Measurements from ENCODE around the gene PID1. TPM values are rescaled to one million over a fixed set of nuclear protein-coding genes. Genes with fewer than 3 reads are reported as not detected.

PID1 gene
- total and polyA plus RNA-seq, 2 donors (not counting 1 experiment from before 2014, with no cell fraction given) = 0.10 TPM; not detected in 1

- no peaks in the 10 kb centered on the region for H3K4me1 Mint-ChIP-seq
- no peaks in the 10 kb centered on the region for H3K27me3 Mint-ChIP-seq
- intact Hi-C loops (cut with micrococcal nuclease) = no loop called here
- no peak overlapping the region for H2AFZ ChIP-seq (ENCODE audit: insufficient read depth, low read depth, low read length, poor library complexity, severe bottlenecking)
- H3K4me2 ChIP-seq (replicated peaks; ENCODE audit: low read depth, low read length, poor library complexity, severe bottlenecking) = no peak overlapping the region
- H3K27ac ChIP-seq (ENCODE audit: low read length in 2 of 2) = no peak overlapping the region
- H3K9ac ChIP-seq (ENCODE audit: low read length) = no peak overlapping the region
- H3K9me3 ChIP-seq (ENCODE audit: control extremely low read depth in 1 of 3, control insufficient read depth in 2 of 3, insufficient read depth in 1 of 3, low read length in 2 of 3) = no peaks in the 10 kb centered on the region
- POLR2A ChIA-PET = no interaction called here
- no peak overlapping the region for H3K4me3 Mint-ChIP-seq
- no peaks in the 10 kb centered on the region for H3K9me3 Mint-ChIP-seq (ENCODE audit: insufficient read depth)
- no peak overlapping the region for H3K4me3 ChIP-seq (ENCODE audit: control extremely low read depth in 1 of 5, extremely low read depth in 1 of 5, insufficient read depth in 1 of 5, low read depth in 2 of 5, low read length in 4 of 5)
- no peaks in the 10 kb centered on the region for H4K20me1 ChIP-seq (ENCODE audit: control insufficient read depth, insufficient read depth, low read length, poor library complexity, severe bottlenecking)
- no peak overlapping the region for H3K27ac Mint-ChIP-seq
- DNase-seq (no peak), ATAC-seq (ENCODE audit: low read depth) (no peak)
- no peaks in the 10 kb centered on the region for H3K36me3 ChIP-seq (replicated peaks in 1 of 2; ENCODE audit: control extremely low read depth in 1 of 2, control insufficient read depth in 1 of 2, extremely low read depth in 1 of 2, insufficient read depth in 2 of 2, low read length in 1 of 2)
- TF ChIP-seq CTCF (IDR thresholded peaks at IDR 0.05) (no peak), EZH2 (IDR thresholded peaks at IDR 0.05; ENCODE audit: borderline replicate concordance, insufficient read depth, low read depth, low read length, poor library complexity, severe bottlenecking) (no peak)
- no peaks in the 10 kb centered on the region for H3K79me2 ChIP-seq (ENCODE audit: control insufficient read depth, insufficient read depth, low read length)
- CTCF ChIA-PET = no interaction called here
- no peaks in the 10 kb centered on the region for H3K4me1 ChIP-seq (ENCODE audit: control insufficient read depth in 2 of 2, insufficient read depth in 2 of 2, low read length in 2 of 2)
- H3K27me3 ChIP-seq (replicated peaks in 1 of 4; ENCODE audit: control extremely low read depth in 1 of 4, control insufficient read depth in 3 of 4, insufficient read depth in 4 of 4, low read length in 3 of 4) = no peaks in the 10 kb centered on the region
Observed at GRCh38 chr2:229252996-229253395, 18.1 kb downstream of the PID1 start.

GRCh38 chr2:229252280-229252679, 18.8 kb downstream of the PID1 start:
- ChIA-PET POLR2A (no interaction called here), CTCF (no interaction called here)
- Histone ChIP-seq H2AFZ (ENCODE audit: insufficient read depth, low read depth, low read length, poor library complexity, severe bottlenecking) (no peak overlapping the region), H3K9me3 (ENCODE audit: control extremely low read depth in 1 of 3, control insufficient read depth in 2 of 3, insufficient read depth in 1 of 3, low read length in 2 of 3) (no peaks in the 10 kb centered on the region), H3K4me3 (ENCODE audit: control extremely low read depth in 1 of 5, extremely low read depth in 1 of 5, insufficient read depth in 1 of 5, low read depth in 2 of 5, low read length in 4 of 5) (no peak overlapping the region), H4K20me1 (ENCODE audit: control insufficient read depth, insufficient read depth, low read length, poor library complexity, severe bottlenecking) (no peaks in the 10 kb centered on the region), H3K79me2 (ENCODE audit: control insufficient read depth, insufficient read depth, low read length) (no peaks in the 10 kb centered on the region), H3K36me3 (replicated peaks in 1 of 2; ENCODE audit: control extremely low read depth in 1 of 2, control insufficient read depth in 1 of 2, extremely low read depth in 1 of 2, insufficient read depth in 2 of 2, low read length in 1 of 2) (no peaks in the 10 kb centered on the region), H3K27me3 (replicated peaks in 1 of 4; ENCODE audit: control extremely low read depth in 1 of 4, control insufficient read depth in 3 of 4, insufficient read depth in 4 of 4, low read length in 3 of 4) (no peaks in the 10 kb centered on the region), H3K4me2 (replicated peaks; ENCODE audit: low read depth, low read length, poor library complexity, severe bottlenecking) (no peak overlapping the region), H3K4me1 (ENCODE audit: control insufficient read depth in 2 of 2, insufficient read depth in 2 of 2, low read length in 2 of 2) (no peaks in the 10 kb centered on the region), H3K9ac (ENCODE audit: low read length) (no peak overlapping the region), H3K27ac (ENCODE audit: low read length in 2 of 2) (no peak overlapping the region)
- Mint-ChIP-seq H3K4me3 (no peak overlapping the region), H3K27ac (no peak overlapping the region), H3K4me1 (no peaks in the 10 kb centered on the region), H3K27me3 (no peaks in the 10 kb centered on the region), H3K9me3 (ENCODE audit: insufficient read depth) (no peaks in the 10 kb centered on the region)
- TF ChIP-seq CTCF (IDR thresholded peaks at IDR 0.05) = no peak
- no peak for TF ChIP-seq EZH2 (IDR thresholded peaks at IDR 0.05; ENCODE audit: borderline replicate concordance, insufficient read depth, low read depth, low read length, poor library complexity, severe bottlenecking)
- no peak for ATAC-seq (ENCODE audit: low read depth)
- intact Hi-C loops (cut with micrococcal nuclease) = no loop called here
- no CpG with 5 or more reads among the region's 1 CpG for WGBS (ENCODE audit: insufficient coverage)
- DNase-seq = no peak
